ENCODE measurements around the gene CPEB4.
A peak's percentile ranks its signal among the peaks of the same experiment; 100 is the strongest.

CPEB4 gene

GRCh38 chr5:173887610-173888472, at the start of gene CPEB4:
CPEB4 (plus strand) TSS chr5:173888349; CDS start chr5:173889734, 1,385 bp downstream.
- no peaks in the 10 kb centered on the region for H3K36me3 ChIP-seq (ENCODE audit: control insufficient read depth, insufficient read depth, low read length)
- peak; percentile 94 for DNase-seq (ENCODE audit: extremely low read depth, insufficient read length)
- peak within 1 kb of the TSS; percentile 92 for H3K4me3 ChIP-seq (replicated peaks; ENCODE audit: low read depth, low read length)
- TF ChIP-seq CTCF (IDR thresholded peaks at IDR 0.05; ENCODE audit: insufficient read depth, low read length, poor library complexity, severe bottlenecking): no peak
- no peaks in the 10 kb centered on the region for H3K27me3 ChIP-seq (replicated peaks; ENCODE audit: control insufficient read depth, insufficient read depth, low read length)

GRCh38 chr5:173839117-173839713, 48.9 kb upstream of the CPEB4 start:
- no peak for DNase-seq (ENCODE audit: extremely low read depth, insufficient read length)
- TF ChIP-seq CTCF (IDR thresholded peaks at IDR 0.05; ENCODE audit: insufficient read depth, low read length, poor library complexity, severe bottlenecking): no peak
- no peak overlapping the region for H3K4me3 ChIP-seq (replicated peaks; ENCODE audit: low read depth, low read length)
- H3K36me3 ChIP-seq (ENCODE audit: control insufficient read depth, insufficient read depth, low read length): no peaks in the 10 kb centered on the region
- no peaks in the 10 kb centered on the region for H3K27me3 ChIP-seq (replicated peaks; ENCODE audit: control insufficient read depth, insufficient read depth, low read length)

- no peaks in the 10 kb centered on the region for H3K27me3 ChIP-seq (replicated peaks; ENCODE audit: control insufficient read depth, insufficient read depth, low read length)
- DNase-seq (ENCODE audit: extremely low read depth, insufficient read length): no peak
- TF ChIP-seq CTCF (IDR thresholded peaks at IDR 0.05; ENCODE audit: insufficient read depth, low read length, poor library complexity, severe bottlenecking): no peak
- H3K4me3 ChIP-seq (replicated peaks; ENCODE audit: low read depth, low read length): no peak overlapping the region
- H3K36me3 ChIP-seq (ENCODE audit: control insufficient read depth, insufficient read depth, low read length): no peaks in the 10 kb centered on the region
These were observed 47.8 kb upstream of the CPEB4 start for GRCh38 chr5:173840111-173840983.

GRCh38 chr5:173841710-173842109, 46.4 kb upstream of the CPEB4 start:
- Histone ChIP-seq H3K4me3 (replicated peaks; ENCODE audit: low read depth, low read length) (no peak overlapping the region), H3K27me3 (replicated peaks; ENCODE audit: control insufficient read depth, insufficient read depth, low read length) (no peaks in the 10 kb centered on the region), H3K36me3 (ENCODE audit: control insufficient read depth, insufficient read depth, low read length) (no peaks in the 10 kb centered on the region)
- no peak for DNase-seq (ENCODE audit: extremely low read depth, insufficient read length)
- TF ChIP-seq CTCF (IDR thresholded peaks at IDR 0.05; ENCODE audit: insufficient read depth, low read length, poor library complexity, severe bottlenecking): no peak

- DNase-seq (ENCODE audit: extremely low read depth, insufficient read length): no peak
- no peaks in the 10 kb centered on the region for H3K36me3 ChIP-seq (ENCODE audit: control insufficient read depth, insufficient read depth, low read length)
- no peaks in the 10 kb centered on the region for H3K27me3 ChIP-seq (replicated peaks; ENCODE audit: control insufficient read depth, insufficient read depth, low read length)
- no peak overlapping the region for H3K4me3 ChIP-seq (replicated peaks; ENCODE audit: low read depth, low read length)
- TF ChIP-seq CTCF (IDR thresholded peaks at IDR 0.05; ENCODE audit: insufficient read depth, low read length, poor library complexity, severe bottlenecking): no peak
These were observed 44.4 kb upstream of the CPEB4 start for GRCh38 chr5:173843794-173844193.
